ENCODE measurements around the gene CMIP.

DNA sequence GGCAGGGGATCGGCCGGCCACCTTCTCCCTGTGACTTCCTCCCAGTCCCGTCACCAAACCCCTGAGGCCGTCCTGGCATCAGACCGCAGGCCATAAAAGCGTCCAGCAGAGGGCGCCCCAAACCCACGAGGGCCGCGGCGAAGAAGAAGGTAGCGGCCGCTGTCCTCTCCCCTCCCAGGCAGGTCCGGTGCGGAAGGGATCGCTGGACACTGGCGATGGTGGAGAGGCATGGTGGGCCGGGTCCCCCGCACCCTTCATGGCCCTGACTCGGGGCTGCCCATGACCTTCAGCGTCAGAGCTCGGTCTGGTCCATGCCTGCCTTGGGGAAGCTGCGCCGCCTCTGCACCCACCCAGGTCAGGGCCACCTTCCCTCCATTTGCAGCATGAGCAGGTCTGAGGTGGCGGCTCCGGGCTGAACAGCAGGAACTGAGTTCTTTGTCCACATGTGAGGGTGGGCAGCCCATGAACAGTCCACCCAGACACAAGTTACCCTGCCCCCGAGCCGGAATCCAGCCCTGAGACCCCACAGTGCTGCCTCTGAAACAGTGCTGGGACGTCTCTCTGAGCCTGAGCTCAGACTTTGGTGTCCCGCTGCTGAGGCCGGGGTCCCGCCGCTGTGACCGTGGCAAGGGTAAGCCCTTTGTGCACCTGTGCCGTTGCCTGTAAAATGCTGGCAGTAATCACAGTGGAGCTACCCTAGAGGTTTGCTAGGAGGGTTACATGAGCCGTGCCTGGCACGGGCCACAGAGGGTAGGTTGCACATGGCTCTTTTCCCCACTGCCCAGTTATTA lies 40.8 kb upstream of the CMIP start:
- TF ChIP-seq, protein P1, sequence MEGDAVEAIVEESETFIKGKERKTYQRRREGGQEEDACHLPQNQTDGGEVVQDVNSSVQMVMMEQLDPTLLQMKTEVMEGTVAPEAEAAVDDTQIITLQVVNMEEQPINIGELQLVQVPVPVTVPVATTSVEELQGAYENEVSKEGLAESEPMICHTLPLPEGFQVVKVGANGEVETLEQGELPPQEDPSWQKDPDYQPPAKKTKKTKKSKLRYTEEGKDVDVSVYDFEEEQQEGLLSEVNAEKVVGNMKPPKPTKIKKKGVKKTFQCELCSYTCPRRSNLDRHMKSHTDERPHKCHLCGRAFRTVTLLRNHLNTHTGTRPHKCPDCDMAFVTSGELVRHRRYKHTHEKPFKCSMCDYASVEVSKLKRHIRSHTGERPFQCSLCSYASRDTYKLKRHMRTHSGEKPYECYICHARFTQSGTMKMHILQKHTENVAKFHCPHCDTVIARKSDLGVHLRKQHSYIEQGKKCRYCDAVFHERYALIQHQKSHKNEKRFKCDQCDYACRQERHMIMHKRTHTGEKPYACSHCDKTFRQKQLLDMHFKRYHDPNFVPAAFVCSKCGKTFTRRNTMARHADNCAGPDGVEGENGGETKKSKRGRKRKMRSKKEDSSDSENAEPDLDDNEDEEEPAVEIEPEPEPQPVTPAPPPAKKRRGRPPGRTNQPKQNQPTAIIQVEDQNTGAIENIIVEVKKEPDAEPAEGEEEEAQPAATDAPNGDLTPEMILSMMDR (IDR thresholded peaks at IDR 0.05) = peak; percentile 97
- no peak for TF ChIP-seq EZH2phosphoT487 (IDR thresholded peaks at IDR 0.05)

Data from neural progenitor cell (in vitro differentiated cells).